ENCODE measurements around the gene SOWAHA.
"Not testable (repeated sequence)": the region's sequence is repeated elsewhere in the genome, so short reads cannot be mapped to it uniquely, and the experiment has no call there.

SOWAHA gene

DNA sequence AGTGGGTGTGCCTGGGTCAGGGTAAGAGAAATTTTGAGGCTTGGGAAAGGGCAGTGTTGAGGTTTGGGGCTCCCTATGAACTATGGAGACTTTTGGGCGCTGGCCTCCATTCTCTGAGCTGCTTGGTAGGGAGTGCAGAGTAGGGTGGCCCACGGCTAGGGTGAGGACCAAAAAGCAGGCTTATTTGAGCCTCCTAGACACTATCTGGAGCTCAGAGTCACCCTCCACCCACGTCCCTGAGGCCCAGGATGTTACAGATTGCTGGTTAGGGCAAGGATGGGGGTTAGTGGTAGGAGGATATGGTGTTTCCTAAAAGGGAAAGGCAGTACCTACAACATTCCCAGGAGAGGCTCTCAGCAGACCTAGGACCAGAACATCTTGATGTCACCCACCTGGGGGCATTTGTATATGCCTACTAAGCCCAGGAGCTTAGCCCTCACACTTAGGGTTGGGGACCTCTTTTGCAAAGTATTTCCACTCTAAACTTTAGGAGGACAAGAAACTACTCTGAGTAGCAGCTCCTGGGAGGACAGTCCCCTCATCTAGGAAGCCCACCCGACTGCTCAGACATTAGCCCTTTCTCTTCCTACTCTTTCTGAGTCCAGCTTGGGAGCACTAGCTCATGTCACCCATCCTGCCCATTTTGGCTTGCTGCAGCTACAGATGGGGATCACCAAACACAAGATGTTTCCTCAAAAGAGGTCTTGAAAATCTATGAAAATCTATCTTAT is 15.0 kb downstream of the SOWAHA start:
- no peak for DNase-seq

DNA sequence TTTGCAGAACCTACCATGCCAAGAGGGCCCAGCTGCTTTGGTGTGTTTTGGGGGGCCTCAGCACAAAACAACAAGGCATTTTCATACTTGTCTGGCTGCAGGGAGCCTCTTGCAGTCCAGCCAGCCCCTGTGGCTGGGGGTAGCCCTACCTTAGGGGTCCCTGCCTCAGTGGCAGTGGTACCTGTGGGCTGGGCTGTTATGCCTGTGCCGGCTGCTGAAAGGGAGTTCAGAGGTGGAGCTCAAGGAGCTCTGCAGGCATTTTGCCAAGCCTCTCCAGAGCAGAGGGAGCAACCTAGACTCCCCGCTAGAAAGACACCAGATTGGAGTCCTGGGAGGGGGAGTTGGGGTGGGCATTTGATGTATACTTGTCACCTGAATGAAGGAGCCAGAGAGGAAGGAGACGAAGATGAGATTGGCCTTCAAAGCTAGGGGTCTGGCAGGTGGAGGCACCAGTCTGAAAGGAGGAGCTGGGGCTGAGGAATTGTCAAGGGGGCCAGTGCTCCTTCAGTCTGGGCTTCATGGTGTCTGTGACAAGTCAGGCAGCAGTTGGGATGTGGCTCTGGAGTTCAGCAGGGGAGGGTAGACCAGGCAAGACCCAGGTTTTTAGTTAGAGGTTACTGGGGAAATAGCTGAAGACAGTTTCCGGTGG is 15.9 kb downstream of the SOWAHA start:
- no peak for DNase-seq

DNA sequence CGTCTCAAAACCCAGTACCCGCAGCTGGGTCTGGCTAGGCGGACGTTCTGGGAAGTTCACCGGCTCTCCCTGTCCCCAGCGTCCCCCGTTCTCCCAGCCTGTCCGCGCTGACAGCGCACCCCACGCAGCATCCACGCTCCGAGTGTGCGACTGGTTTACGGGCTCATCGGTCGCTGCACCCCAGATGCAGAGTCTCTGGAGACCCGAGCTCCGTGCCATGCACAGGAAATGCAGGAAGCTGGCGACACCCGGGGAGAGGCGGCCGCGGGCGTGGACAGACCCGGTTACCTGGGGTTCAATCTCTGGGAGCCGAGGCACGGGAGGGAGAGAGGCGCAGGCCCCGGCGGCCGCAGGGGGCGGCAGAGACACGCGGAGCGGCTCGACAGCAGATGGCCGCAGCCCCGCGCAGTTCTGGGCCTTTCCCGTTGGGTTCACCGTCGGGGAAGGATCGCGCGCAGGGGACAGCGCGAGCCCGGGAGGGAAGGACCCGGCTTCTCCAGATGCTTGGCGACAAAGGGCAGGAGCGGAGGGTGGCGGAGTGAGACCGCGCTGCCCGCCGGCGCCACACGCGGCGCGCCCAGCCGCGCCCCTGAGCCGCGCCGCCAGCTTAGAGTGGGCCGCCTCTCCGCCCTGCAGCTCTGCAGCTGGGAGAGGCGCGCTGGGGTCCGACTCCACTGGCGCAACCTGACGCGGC is 16.8 kb downstream of the SOWAHA start:
- peak; percentile 77 for DNase-seq

DNA sequence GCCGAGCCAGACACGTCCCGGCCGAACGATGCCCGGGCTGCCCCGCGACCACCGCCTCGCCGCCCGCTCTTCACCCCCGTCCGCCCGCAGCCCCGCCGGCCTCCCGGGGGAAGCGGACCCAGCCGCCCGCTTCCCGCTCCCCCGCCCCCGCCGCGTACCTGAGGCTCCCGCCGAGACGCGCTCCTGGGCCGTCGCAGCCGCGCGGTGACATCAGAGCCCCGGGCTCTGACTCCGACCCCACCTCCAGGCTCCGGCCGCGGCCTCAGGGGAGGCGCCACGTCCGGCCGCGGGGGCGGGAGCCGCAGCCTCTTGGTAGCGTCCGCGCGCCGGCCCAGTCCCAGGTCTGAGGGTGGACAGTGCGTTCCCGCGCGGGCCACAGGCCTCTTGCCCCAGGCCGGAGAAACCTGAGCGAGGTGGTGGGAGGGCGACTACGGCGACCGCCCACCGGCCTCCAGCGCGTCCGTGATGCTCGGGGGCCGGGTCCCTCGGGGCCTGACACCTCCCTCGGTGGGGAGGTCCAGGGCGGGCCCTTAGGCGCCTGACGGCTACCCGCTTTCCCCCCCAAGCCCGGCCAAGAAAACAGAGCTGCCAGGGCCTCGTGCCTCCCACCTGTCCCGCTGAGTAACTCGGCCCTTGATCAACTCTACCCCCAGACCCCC is 17.5 kb downstream of the SOWAHA start, which contains the start of gene SHROOM1:
Gene SHROOM1, minus strand, starts transcription at position 212 of the 659 bp plus-strand sequence. CDS start 4,507 bp downstream, outside the sequence.
- DNase-seq = no peak

DNA sequence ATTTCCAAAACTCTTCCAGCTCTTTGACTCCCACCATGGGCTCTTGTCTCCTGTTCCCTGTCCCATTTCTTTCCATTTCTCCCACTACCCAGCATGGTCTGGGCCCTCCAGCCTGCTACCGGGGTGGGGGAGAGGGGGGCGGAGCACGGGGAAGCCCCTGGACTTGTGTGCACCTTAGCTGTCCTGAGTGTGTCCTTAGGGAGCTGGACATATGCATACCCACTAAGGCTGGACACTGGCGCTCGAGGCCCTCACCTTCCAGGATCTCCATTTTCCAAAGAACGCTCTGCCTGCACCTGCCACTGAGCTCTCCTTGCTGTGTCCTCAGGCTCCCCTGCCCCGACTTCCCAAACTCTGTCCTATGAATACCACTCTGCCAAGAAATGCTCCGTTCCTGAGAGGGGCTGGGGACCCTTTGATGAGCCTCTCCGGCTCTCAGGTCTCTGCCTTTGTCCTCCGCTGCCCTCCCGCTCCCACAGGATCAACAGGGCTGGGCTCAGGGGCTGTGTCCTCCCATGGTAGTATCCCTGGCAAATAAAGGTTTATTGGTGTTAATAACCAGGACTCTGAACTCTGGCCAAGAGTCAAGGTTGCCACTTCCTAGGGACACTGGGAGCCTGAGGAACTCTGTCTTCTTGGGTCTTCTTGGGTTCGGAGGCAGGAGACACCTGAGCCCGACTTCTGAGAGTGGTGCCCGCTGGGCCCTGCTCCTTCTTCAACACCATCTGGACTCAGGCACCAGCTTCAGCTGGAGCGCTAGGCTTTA is 18.2 kb downstream of the SOWAHA start:
- DNase-seq = no peak

DNA sequence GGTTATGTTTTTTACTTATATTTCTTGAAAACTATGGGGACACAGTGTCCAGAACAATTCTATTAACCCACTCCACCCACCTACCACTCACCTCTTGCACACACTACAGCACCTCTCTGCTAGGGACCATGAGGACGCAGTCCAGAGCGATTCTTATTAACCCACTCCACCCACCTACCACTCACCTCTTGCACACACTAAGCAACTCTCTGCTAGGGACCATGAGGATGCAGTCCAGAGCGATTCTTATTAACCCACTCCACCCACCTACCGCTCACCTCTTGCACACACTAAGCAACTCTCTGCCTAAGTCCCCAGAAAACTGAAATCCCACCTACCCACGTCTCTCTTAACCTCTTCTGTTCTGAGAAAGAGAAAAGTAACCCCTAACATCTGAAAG is 19.5 kb downstream of the SOWAHA start:
- DNase-seq = no peak

DNA sequence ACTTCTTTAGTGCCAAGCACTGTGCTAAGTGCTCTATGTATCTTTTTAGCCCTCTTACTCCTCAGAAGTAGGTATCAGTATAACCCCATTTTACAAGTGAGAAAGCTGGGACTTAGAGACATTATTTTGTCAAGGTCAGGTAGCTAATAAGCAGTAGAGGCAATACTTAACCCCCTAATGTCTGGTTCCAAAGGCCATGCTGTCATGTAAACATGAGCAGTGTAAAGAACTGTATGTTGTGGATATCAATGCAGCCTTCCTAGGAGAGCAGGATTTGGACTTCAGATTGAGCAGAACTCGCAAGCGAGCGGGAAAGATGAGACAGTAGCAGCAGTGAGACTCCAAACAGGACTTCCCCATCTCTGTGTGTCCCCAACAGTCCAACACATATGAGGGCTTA is 21.0 kb downstream of the SOWAHA start:
- DNase-seq = no peak

DNA sequence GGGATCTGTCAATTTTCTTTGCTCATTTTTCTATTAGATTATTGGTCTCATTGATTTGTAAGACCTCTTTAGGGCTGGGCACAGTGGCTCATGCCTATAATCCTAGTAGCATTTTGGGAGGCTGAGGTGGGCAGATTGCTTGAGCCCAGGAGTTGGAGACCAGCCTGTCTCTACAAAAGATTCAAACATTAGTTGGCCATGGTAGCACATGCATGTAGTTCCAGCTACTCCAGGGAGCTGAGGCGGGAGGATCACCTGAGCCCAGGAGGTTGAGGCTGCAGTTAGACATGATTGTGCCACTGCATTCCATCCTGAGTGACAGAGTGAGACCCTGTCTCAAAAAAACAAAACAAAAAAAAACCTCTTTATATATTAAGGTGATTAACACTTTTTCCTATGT is 23.8 kb downstream of the SOWAHA start:
- no peak for DNase-seq

DNA sequence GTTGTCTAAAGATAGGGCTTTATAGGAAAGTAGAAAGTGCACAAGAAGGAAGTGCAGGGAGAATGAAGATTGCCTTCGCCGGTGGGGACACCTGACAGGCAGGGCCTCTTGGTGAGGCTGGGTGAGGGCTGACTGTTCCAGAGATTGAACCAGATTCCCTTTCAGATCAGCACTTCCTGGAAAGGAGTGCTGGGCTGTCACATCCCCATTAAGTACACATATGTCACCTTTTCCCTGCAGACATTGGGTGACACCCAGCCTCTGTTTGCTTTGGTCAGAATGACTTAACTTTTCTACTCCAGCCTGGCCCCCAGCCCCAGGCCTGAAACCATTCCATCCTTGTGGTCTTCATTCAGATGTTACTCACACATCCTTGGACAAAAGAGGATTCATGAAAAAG is 24.8 kb downstream of the SOWAHA start:
- no peak for DNase-seq

DNA sequence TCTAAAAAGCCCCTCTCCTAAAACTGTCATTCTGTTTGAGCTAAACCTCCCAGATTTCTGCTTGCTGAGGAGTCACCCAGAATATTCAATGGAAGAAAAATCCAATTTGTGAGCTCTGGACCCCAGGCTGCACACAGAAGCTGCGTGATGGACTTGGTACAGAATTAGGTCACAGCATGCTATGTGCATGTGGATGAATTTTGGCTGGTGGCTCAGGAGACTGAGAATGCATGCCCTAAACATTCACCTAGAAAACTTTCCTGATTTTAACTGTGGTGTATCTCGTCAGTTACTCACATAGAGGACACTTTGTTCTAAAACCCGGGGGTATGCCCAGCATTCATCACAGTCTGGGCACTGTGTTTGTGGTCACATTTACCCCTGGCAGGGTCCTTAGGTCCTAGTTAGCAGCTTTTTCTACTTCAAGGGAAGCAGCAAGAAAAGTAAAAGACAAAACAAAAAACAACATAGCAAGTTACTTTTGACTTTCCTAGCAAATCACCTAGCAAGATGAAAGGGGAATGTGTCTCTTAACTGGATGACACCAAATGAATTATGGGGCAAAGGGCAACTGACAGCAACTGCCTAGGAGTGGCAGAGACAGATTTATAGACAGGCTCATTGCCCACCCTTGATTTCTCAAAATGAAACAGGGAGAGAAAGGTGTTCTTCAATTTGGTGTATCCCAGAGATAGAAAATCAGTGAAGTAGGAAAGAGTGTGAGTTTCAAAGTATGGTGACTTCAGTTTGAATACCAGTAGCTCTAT is 25.6 kb downstream of the SOWAHA start:
- DNase-seq = no peak

DNA sequence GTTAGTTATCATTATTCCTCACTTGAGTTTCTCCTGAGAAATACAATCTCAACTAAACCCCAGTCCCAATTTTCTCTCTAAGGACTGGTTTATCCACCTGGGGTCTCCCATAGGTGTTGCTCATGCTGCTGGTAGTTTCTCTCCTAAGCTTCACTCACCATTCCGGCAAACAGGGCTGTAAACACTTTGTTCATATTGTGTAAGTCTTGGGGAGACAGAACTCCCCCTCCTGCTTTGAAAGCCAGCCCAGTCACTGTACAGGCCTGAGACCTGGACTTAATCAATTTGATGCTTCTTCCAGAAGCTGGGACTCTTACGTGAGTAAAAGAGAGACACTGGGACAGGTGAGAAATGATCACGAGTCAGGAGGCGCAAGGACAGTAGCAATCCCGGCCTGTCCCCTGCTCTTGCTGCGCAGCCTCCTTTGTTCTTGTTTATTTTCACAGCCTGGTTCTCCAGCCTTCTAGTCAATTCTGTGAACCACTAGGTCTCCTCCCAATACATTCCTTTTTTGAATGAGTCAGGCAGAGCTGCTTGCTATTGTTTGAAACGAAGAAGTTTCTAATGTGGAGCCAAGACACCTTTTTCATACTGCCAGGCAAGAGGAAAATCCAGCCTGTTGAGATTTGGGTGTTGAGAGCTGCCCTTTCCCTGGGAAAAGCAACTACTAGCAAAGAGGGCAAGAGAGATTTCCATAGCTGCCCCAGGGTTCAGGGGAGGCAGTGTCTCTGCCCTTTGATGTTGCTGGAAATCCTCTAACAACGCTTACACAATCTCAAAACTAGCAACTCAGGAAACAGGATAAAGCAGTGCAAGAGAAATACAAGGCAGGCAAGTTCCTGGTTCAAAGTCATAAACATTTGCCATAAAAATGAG is 26.6 kb downstream of the SOWAHA start:
- no peak for DNase-seq

DNA sequence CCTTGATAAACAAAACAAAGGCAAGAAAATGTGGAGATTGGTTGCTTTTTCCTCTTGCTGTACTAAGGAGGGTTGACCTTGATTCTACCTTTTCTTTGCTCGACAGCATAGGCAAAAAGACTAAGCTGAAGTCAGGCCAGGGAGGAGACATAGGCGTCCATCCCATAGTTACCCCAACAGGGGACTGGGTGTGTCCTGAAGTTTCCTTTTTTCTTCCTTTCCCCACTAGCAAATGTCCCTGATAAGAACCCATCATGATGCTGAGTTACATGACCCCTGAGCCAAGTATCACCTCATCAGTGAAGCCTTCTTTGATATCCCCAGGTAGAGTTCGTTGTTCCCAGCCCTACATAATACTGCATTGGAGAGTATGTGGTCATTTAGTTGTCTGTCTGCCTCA is 27.2 kb downstream of the SOWAHA start:
- DNase-seq = no peak

DNA sequence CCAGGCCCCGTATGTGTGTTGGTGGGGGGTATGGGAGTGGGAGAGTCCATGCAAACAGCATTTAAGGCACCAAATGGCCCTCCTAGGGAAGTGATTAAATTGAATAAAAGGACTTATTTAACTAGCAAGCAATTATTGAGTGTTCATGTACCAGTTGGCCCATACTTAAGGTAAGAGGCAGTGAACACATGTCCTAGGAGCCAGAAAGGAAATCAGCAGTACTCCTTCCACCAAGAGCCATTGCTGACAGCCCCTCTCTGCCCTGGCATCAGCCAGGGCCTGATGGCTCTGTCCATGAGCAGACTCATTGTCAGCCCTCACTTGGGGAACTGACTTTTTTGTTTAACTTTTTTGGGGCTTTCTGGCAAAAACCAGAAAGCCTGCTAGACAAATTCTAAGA is 27.8 kb downstream of the SOWAHA start:
- no peak for DNase-seq

DNA sequence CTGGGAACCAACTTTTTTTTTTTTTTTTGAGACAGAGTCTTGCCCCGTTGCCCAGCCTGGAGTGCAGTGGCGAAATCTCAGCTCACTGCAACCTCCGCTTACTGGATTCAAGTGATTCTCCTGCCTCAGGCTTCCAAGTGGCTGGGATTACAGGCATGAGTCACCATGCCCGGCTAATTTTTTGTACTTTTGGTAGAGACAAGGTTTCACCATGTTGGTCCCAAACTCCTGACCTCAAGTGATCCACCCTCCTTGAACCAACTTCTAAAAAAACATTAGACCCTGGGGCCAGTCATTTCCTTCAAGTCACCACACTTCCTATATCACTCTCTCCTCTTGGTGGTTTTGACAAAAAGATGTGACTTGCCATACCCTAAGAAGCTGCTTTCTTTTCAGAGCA is 28.2 kb downstream of the SOWAHA start:
- no peak for DNase-seq

DNA sequence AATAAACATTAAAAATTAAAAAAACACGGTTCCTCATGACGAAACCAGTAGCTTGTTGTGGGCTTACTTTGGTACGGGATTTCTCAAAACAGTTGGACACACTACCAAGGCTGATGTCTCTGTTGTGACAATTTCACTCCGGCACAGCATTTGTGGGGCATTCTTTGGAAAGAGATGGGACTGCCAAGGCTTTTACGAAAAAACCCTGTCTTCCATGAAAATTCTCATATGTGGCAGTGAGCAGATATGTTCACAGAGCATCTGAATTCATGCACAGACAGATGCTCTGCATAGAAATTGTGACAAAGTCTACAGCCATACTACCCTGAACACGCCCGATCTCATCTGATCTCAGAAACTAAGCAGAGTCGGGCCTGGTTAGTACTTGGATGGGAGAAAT is 35.2 kb downstream of the SOWAHA start:
- DNase-seq = no peak

DNA sequence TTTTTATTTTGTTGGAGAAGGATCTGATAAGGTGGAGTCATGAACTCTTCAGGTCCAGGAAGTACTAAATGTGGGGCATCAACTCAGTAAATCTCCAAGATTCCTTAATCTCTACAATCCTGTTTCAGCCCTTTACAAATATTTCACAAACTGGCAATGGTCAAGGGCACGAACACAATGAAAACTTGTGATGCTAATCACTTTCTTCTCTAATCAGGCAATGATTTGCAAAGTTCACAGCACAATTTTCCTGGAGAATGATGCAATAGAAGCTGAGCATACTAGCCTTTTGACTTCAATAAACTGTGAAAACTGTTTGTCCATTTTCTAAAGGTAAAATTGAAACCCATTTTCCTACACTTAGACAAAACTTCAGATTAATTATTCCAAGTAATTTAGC is 36.2 kb downstream of the SOWAHA start:
- no peak for DNase-seq

DNA sequence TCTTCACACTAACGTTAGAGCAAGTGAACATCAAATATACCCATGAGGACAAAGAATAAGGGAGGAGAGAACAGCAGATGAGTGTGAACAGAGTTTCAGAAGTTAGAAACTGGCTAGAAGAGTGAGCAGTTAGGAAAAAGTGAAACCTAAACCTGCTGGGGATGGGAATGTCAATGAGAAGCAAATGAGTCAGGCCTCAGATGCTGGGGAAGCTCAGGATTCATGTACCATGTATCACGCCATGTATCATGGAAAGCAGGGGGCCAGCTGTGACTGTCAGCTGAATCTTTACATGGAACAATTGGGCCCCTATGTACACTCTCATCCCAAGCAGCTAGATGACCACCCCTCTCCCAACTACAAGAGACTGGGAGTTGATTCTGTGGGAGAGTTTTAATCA is 37.0 kb downstream of the SOWAHA start:
- DNase-seq = no peak

DNA sequence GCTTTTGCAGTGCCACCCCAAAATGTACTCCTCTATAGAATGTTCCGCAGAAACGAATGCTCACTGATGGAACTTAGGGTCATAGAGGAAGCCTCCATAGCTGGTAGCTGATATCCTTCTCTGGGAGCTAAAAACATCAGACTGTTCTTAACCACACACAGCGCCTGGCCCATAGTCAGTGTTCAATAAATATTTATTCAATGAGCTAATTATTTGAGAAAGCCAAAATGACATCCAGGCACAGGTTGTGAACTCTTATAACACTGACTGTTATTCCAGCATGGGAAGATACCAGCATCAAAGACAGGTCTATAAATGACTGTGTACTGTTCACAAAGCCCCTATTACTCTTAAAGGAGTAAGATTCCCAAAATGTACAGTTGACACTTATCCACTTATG is 40.2 kb downstream of the SOWAHA start:
- DNase-seq = no peak

DNA sequence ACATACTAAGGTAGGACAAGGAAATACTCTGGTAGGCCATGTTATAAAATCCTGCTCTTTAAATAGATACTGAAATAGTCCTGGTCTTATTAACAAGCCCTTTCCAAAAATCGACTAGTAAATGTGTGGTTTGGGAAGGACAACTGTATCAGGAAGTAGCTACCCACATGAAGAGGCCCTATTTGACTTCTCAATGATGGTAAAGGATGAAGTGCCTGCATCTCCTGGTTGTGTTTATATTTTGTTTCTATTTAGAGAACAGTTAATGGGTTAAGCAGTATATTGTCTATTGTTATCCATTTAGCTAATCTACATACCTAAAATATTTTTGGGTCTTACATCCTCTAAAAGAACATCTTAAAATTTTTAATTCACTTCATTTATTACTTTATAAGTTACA is 40.7 kb downstream of the SOWAHA start:
- no peak for DNase-seq

DNA sequence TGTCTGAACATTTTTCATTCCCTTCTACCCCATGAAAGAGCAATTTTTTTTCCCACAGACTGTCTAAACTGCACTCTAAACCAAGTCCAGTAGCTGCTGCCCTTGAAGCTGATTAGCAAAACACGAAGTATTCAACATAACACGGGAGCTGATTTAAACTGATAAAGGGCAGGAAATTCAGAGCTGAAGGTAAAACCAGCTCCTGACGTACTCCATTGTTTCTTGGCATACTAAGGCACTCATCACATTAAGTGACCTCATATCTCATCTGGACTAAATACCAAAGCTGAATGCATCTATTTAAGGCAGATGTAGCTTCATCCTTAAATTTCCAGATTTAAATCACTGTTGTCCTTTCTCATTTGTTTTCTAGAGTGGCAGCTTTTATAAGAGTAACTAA is 41.2 kb downstream of the SOWAHA start:
- DNase-seq = no peak

DNA sequence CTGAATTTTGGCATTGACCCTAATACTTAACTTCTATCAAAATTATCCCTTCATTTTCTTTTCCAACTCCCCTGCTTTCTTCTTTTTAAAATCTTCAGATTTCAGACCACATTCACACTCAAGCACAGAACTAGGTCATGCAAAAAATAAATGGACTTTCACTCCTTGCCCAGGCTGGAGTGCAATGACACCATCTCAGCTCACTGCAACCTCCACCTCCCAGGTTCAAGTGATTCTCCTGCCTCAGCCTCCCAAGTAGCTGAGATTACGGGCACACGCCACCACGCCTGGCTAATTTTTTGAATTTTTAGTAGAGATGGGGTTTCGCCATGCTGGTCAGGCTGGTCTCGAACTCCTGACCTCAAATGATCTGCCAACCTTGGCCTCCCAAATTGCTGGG is 41.9 kb downstream of the SOWAHA start:
- DNase-seq = not testable (repeated sequence)

All from left hindlimb (tissue), 1 donor.